HG02588 (cell line): ENCODE data around the gene ASAP3.

ENCODE experiments used
- ATAC-seq: cut with Tn5 transposase; IDR thresholded peaks from one replicate; pipeline ENCODE4 v1.9.1; 2021; ENCODE audit warnings: mild to moderate bottlenecking, moderate library complexity; ENCODE audit not compliant: unreplicated experiment

The ASAP3 gene

GRCh38 chr1:23483321-23484252, at the start of gene ASAP3:
ASAP3 (minus strand) TSS chr1:23484179; CDS start chr1:23484133, 46 bp downstream.
- no peak for ATAC-seq

- no peak for ATAC-seq
Observed at GRCh38 chr1:23533246-23534023, 49.5 kb upstream of the ASAP3 start.

GRCh38 chr1:23531562-23532094, 47.6 kb upstream of the ASAP3 start:
- ATAC-seq = no peak

- ATAC-seq = peak; percentile 33
Observed at GRCh38 chr1:23530747-23531561, 47.0 kb upstream of the ASAP3 start, which contains the start of gene E2F2. E2F2 (minus strand) TSS chr1:23531233; CDS start chr1:23530793, 440 bp downstream.

- no peak for ATAC-seq
Observed at GRCh38 chr1:23530087-23530746, 46.2 kb upstream of the ASAP3 start.

GRCh38 chr1:23529146-23530086, 45.4 kb upstream of the ASAP3 start:
- no peak for ATAC-seq

GRCh38 chr1:23528250-23528978, 44.4 kb upstream of the ASAP3 start:
- ATAC-seq = peak; percentile 38

GRCh38 chr1:23527900-23528249, 43.9 kb upstream of the ASAP3 start:
- no peak for ATAC-seq

GRCh38 chr1:23527366-23527765, 43.4 kb upstream of the ASAP3 start:
- no peak for ATAC-seq

- ATAC-seq = no peak
Observed at GRCh38 chr1:23526329-23527041, 42.5 kb upstream of the ASAP3 start.

- no peak for ATAC-seq
Observed at GRCh38 chr1:23525558-23526250, 41.7 kb upstream of the ASAP3 start.

GRCh38 chr1:23524716-23525401, 40.9 kb upstream of the ASAP3 start:
- ATAC-seq = no peak

GRCh38 chr1:23524163-23524562, 40.2 kb upstream of the ASAP3 start:
- ATAC-seq = no peak

GRCh38 chr1:23522244-23522982, 38.4 kb upstream of the ASAP3 start:
- ATAC-seq = no peak

GRCh38 chr1:23521588-23521987, 37.6 kb upstream of the ASAP3 start:
- no peak for ATAC-seq

- no peak for ATAC-seq
Observed at GRCh38 chr1:23517581-23517980, 33.6 kb upstream of the ASAP3 start.
